HK-2 (cell line): Measurements from ENCODE around the gene CD4.

Experiments
- DNase-seq: peaks from one replicate; pipeline ENCODE4 v3.0.0-alpha.2; 2018; ENCODE audit not compliant: unreplicated experiment

Gene CD4

DNA sequence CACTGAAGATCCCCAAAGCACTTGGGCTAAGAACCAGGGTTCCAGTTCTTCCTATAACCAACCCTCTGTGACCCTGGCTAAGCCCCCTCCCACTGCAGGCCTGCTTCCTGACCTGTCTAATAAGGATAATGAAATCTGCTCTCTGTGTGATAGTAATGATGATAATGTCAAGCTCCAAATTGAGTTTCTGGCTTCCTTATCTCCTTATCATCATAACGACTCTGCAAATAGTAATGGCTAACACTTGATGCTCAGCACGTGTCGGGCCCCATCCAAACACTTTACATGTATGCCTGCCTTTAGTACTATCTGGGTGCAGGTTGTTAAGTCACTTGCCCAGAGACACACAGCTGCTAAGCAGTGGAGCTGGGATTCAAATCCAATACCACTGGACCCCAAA, 27.3 kb downstream of the CD4 start:
- DNase-seq, result no peak

DNA sequence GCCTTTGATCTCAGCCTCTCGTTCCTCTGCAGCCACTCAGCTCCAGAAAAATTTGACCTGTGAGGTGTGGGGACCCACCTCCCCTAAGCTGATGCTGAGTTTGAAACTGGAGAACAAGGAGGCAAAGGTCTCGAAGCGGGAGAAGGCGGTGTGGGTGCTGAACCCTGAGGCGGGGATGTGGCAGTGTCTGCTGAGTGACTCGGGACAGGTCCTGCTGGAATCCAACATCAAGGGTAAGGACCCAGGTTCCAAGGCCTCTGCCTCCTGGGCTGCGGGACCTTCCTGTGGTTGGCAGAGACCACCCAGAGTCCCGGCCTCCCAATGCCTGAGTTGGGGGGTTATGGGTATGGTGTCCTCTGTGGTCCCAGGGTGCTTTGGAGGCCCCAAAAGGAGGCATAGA, 27.8 kb downstream of the CD4 start:
- DNase-seq, result no peak

DNA sequence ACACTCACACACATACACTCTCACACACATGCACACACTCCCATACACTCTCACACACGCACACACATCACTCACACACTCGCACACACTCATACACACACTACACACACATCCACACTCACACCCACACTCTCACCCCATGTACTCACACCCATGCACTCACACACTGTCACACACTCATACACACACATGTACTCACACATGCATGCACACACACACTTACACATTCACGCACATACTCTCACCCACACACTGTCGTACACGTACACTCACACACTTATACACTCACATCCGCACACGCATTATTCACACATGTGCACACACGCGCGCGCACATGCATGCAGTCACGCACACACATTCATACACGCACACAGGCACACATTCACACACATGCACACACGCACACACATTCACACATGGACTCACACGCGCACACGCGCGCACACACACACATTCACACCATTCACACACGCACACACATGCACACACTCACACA, 28.4 kb downstream of the CD4 start:
- no peak for DNase-seq

DNA sequence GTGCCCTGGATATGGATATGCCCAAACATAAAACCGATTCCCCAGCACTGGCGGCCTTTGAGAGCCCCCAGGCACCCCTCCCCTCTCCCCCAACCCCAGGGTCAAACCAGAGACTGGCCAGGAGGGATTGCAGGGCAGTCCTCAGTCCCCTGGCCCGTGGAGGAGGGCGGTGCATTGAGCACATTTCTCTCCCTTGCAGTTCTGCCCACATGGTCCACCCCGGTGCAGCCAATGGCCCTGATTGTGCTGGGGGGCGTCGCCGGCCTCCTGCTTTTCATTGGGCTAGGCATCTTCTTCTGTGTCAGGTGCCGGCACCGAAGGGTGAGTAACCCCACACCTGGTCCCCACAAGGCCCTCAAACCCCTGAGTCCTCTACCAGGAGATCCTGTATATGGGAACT, 28.9 kb downstream of the CD4 start:
- DNase-seq, result no peak

- no peak for DNase-seq
Measured at GRCh38 chr12:6818645-6819044, 29.3 kb downstream of the CD4 start.

GRCh38 chr12:6819106-6820030, 30.0 kb downstream of the CD4 start:
- DNase-seq, result no peak

GRCh38 chr12:6820166-6820565, 30.8 kb downstream of the CD4 start:
- DNase-seq, result no peak

DNA sequence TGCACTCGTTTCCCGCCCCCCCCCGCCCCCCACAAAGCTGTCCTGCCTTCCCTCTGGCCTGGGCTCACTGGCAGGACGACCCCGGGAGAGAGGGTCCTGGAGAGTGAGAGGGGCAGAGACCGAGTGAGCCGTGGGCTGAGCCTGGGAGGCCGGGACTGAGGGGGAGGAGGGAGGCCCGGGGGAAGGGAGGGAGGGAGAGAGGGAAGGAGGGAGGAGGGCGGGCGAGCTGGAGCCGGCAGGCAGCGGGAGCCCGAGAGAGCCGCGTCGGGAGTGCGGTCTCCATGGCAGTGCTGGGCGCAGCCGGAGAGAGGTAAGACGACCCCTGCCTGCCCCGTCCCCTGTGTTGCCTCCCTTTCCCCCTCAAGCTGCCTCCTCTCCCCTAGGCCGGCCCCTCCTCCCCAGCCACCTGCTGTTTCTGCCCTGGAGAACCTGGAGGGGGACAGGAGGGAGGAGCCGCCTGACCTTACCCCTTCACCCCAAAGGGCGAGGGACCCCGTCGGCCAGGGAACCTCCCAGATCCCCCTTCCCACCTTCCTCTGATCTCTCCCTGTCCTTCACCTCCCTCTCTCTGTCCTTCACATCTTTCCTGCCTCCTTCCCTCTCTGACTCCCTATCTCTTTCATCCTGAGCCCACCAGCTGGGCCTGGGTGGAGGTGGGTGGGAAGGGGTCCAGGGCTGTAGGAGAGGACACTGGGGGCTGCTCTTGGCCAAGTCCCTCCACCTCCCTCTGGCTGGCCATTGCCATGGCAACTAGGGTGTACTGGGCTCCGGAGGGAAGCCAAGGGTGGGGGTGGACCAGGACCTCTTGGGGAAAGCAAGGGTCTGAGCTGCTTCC, 32.5 kb downstream of the CD4 start, which contains the start of gene GPR162:
Gene GPR162 (plus strand): TSS at position 231 of the 835 bp plus-strand sequence. CDS start 2,078 bp downstream, outside the sequence.
- DNase-seq, result peak; percentile 63

GRCh38 chr12:6822426-6823135, 33.3 kb downstream of the CD4 start:
- DNase-seq, result no peak

- DNase-seq, result no peak
Measured at GRCh38 chr12:6823182-6824084, 34.1 kb downstream of the CD4 start.

GRCh38 chr12:6824085-6824775, 34.9 kb downstream of the CD4 start:
- no peak for DNase-seq

- DNase-seq, result no peak
Measured at GRCh38 chr12:6824901-6825381, 35.6 kb downstream of the CD4 start.

DNA sequence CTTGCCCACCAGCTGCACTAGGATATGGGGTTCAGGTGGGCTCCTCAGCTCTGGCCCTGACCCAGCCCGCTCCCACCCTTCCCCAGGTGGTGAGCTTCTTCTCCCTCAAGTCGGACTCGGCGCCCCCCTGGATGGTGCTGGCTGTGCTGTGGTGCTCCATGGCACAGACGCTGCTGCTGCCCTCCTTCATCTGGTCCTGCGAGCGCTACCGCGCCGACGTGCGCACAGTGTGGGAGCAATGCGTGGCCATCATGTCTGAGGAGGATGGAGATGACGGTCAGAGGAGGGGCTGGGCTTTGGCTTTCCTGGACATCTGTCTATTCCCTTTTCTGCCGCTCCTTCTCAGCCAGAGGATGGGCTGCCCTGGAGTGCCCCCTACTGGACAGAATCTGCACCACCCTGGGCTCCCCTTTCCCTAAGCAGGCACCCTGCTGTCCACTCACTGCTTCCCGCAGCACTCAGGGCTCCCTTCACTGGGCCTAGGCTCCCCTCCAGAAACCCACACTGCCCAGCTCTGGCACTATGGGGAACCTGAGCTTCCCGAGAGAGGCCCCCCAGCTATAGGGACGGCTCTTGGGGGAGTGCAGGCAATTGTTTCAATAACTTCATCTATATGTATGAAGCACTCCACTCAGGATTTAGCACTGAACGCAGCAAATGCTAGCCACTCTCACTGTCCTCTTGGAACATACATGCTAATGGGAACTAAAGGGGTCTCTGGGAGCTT, 36.2 kb downstream of the CD4 start:
- peak; percentile 86 for DNase-seq

DNA sequence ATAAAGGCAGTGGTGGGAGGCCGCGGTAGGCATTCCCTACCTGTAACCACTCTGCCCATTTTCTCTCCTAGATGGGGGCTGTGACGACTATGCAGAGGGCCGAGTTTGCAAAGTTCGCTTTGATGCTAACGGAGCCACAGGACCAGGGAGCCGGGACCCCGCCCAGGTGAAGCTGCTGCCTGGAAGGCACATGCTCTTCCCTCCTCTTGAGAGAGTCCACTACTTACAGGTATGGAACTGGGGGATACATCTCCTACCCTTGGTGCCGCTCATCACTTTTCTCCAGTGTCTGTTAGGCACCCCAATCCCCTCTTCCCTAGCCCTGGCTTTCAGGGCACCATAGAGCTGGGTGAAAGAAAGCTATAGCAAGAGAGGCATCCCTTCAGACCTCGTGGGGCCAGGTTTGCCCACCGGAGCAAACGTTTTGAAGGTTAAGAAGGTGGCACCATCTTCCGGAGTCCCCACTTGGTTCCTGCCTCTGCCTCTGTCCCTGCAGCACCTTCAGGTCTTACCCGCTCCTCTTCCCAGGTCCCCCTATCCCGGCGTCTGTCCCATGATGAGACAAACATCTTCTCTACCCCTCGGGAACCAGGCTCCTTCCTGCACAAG, 36.9 kb downstream of the CD4 start:
- DNase-seq, result no peak

- no peak for DNase-seq
Measured at GRCh38 chr12:6826734-6827436, 37.6 kb downstream of the CD4 start.

DNA sequence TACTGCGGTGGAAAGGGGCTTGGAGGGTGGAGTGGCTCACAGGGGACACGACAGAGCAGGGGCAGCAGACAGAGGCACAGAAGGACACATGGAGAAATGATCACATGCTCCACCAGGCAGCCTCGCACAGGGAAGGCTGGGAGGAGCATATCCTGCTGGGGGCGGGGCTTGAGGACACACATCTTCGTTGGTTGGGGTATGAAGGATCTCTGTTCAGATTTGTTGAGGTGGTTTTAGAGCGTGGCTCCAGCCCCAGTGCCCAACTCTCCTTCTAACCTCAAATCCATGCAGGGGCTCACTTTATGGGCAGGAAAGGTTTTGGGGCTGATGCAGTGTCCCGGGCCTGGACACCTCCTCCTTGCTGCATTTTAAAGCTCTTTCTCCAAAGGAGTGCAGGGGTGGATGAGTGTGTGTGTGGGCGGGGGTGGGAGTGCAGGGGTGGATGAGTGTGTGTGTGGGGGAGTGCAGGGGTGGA, 38.1 kb downstream of the CD4 start:
- peak; percentile 77 for DNase-seq

DNA sequence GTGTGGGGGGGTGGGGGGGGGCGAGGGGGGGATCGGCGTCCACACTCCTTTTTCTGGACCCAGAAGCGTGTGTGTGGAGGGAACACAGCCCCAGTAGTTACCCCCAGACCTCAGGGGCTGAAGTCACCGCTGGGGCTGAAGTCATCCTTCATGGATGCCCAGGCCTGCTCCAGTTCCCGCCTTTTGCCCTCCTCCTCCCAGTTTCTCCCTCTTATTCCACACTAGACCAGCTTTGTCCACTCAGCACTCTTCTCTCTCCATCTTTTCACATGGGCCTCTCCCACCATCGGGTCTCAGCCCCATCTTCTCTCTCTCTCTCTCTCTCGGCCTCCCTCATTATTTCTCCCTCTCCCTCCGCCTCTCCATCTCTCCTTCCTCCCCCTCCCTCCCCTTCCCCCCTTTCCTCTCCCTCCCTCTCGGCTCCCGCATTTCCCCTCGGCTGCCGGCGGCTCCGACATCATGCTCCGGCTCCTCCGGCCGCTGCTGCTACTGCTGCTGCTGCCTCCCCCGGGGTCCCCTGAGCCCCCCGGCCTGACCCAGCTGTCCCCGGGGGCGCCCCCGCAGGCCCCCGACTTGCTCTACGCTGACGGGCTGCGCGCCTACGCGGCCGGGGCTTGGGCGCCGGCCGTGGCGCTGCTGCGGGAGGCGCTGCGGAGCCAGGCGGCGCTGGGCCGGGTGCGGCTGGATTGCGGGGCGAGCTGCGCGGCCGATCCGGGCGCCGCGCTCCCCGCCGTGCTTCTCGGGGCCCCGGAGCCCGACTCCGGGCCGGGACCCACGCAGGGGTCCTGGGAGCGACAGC, 38.9 kb downstream of the CD4 start, which contains the start of gene P3H3:
Gene P3H3 (plus strand): TSS at position 426 of the 799 bp plus-strand sequence. CDS start 34 bp downstream, at position 460.
- peak; percentile 53 for DNase-seq
